Stimulated activated CD4-positive, alpha-beta T cell treated with anti-CD3 and anti-CD28 coated beads, Interleukin-2, amount 100 ng/mL, for 24 hours (primary cell): Measurements from ENCODE around the gene RUNX1.

Source experiments
- DNase-seq, 2 donors: peaks; one replicate each; pipeline ENCODE4 v3.0.0-alpha.2; 2020

The RUNX1 gene

DNA sequence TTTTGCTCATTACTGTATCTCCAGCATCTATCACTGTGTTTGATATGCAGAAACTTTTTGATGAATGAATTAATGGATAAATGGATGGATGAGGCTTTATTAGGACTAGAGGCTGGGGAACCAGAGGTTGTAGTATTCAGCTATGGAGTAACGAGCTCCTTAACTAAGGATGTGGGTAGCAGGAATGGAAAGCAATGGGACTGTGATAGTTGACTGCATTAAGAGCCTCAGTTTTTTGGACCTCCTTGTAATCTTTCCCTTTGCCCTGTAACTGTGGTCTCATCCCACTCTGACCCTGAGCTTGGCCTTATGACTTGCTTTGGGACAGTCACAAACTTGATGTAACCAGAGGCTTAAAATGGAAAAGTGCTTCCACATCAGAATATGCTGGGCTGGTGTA, 9.0 kb upstream of the RUNX1 start:
- no peak for DNase-seq

DNA sequence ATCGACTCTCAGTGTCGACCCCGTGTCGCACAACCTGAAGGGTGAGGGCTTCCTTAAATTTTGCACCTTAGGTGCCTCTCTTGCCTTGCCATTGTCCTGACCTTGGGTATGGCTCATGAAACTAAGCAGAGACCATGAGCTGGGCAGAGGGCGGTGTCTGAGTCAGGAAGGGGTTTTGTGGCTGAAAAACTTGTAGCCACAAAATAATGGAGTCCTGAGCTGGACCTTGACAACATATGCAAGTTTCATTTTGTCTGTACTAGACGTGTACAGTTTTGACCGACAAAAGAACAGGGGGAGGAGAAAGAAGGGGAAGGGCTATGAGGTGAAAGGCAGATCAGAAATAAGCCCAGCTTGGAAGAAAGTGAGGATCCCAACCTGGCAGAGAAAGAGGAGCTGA, 8.3 kb upstream of the RUNX1 start:
- DNase-seq, result no peak

GRCh38 chr21:35053356-35054096, 4.4 kb upstream of the RUNX1 start:
- DNase-seq, result no peak

- no peak for DNase-seq
Observed at GRCh38 chr21:35052801-35053200, 3.7 kb upstream of the RUNX1 start.

DNA sequence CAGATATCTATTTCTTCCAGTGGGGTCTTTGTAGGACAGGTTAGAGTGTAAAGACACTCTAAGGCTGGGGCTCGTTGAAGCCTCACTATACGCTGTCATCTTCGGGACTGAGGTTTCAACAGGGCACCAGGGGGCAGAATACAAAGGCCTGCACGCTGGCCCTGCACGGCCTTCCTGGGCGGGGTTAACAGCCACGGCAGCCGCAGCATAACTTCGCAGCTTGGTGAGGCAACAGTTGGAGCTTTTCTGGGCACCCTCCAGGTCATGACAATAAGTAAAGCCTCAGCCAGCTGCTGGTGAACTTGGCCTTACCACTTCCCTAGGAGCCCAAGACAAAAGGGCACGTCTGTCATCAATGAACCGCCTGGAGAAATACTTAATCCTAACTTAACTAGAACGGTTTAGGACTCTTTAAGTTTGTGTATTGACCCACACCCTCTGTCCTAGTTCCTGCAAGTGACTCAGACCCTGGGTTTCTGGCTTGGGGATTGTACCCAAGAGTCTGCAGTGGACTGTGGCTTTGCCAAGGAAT, 2.3 kb upstream of the RUNX1 start:
- peak; percentile 81 to 82 for DNase-seq

- DNase-seq, result no peak
Observed at GRCh38 chr21:35050348-35051286, 1.5 kb upstream of the RUNX1 start.

- DNase-seq, result peak; percentile 45 to 57
Observed at GRCh38 chr21:35048183-35048601, 910 bp downstream of the RUNX1 start.

DNA sequence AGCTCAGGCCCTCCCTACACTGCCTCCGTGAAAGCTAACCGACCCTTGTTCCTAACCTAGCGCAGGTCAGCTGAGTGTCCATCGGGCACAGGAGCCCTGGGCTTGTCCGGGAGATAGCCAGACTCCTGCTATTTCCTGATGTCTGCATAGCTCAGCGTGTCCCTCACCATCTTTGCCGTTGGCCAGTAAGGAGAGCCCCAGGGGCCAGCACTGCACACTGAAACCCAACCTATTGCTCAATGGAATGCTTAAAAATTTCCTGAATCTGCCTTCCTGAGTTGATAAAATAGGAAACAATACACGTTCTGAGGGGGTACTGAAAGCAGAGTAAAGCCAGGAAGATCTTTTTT, 2.2 kb downstream of the RUNX1 start:
- peak in 1 of 2 donors; percentile 28 for DNase-seq

DNA sequence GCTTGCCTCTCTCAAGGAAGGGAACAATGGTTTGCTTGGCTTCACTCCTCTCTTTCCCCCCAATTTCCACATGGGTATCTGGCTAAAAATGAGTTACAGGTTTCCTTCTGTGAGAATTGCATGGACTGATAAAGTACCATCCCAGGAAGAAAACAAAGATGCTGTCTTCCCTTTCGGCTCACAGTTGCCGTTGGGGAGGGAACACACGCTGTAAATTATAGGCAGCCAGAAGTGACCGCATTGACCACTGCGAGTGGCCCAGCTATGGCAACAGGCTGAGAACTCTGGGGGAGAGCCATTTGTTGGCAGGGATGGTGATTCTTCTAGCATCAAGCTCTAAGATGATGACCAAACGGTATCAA, 2.9 kb downstream of the RUNX1 start:
- DNase-seq, result no peak

DNA sequence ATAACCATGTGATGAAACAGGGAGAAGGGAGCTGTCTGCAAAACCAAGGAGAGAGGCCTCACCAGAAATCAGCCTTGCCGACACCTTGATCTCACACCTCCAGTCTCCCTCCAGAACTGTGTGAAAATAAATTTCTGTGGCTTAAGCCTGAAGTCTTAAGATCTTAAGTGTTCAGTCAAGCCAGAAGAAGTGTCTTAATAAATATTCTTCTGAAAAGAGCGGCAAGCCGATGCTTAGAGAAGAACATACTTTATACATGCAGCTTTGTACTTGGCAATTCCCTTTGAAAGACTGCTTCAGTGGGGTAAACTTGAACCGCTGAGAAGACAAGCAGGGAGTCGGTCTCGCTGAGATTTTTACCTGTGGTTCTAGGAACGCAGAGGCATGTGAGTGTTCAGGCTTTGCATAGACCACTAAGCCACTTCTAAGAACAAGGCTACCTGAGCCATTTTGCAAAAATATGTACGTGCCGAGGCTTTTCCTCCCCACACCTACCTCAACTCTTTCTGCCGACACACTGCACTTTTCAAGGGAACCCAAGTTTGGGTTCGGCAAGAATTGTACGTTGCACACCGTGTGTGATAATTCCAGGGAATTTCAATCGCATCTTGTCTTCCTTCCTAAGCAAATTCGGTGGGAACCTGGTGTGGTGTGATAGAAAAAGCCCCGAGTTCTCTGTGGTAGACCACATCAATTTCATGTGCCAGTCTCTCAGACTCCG, 3.4 kb downstream of the RUNX1 start:
- peak in 1 of 2 donors; percentile 54 for DNase-seq

DNA sequence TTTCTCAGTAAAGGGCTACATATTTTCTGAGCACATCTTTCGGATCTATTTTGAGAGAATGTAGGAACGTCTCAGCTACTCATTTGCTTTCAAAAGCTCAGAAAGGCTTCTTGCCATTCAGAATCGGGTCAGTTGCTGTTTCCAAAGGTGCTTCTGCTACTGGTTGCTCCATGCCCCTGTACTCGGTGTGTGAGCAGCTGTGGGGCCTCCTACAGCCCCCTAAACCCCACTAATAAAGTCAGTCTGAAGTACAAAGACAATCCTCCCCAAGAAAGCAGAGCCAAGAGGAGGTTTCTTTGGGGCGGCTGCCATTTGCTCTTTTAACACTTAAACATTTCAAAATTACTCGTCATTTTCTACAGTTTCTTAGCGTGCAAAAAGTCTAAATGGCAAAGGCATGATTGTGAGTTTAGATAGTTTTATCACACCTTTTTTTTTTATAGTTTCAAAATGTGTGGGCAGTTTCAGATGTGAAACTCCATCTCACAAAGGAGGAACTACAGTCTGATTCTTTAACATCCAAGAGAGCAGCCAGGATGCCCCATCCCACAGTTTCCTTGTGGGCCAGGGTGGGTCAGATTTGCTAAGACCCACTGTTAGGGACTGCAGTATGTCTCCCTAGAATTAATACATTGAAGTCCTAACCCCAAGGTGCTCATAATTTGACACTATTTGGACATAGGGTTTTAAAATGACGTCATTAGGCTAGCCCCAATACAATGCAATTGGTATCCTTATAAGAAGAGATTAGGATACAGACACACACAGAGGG, 4.1 kb downstream of the RUNX1 start:
- peak in 1 of 2 donors; percentile 37 for DNase-seq

GRCh38 chr21:35044128-35044527, 5.0 kb downstream of the RUNX1 start:
- no peak for DNase-seq

DNA sequence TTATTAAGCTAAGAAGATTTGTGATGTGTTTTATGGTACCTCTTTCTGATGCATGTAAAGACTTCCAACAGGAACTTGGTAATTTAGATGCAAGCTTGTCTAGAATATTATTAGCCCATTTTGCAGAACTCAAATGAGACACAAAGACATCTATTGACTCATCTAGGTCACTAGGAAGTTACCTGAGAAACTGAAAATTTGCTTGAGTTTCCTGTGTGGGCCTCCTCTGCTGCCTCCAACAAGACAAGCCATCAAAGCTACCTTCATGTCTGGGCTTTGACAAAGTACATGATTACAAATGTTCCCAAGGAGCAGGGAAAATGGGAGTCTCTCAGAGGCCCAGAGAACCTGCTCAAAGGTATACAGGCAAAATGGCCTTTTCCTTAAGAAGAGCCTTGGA, 5.6 kb downstream of the RUNX1 start:
- no peak for DNase-seq

DNA sequence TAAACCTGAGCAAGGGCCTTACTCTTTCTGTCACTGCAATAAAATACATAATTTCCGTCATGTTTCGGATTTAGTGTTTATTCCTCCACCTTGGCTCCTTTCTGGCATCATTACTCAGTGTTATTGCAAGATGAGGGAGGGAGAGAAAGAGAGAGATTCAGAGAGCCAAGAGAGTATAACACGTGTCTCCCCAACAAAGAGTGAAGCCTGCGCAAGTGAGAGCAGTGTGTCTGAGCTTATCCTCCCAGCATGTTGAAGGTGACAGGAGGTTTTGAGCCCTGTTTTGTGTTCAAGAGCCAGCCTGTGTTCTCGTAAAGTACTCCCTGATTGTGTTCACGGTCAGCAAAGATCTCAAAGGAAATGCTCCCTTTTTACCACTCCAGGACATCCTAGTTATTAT, 6.3 kb downstream of the RUNX1 start:
- no peak for DNase-seq

GRCh38 chr21:35041881-35042280, 7.2 kb downstream of the RUNX1 start:
- no peak for DNase-seq

GRCh38 chr21:35041122-35041521, 8.0 kb downstream of the RUNX1 start:
- DNase-seq, result no peak

DNA sequence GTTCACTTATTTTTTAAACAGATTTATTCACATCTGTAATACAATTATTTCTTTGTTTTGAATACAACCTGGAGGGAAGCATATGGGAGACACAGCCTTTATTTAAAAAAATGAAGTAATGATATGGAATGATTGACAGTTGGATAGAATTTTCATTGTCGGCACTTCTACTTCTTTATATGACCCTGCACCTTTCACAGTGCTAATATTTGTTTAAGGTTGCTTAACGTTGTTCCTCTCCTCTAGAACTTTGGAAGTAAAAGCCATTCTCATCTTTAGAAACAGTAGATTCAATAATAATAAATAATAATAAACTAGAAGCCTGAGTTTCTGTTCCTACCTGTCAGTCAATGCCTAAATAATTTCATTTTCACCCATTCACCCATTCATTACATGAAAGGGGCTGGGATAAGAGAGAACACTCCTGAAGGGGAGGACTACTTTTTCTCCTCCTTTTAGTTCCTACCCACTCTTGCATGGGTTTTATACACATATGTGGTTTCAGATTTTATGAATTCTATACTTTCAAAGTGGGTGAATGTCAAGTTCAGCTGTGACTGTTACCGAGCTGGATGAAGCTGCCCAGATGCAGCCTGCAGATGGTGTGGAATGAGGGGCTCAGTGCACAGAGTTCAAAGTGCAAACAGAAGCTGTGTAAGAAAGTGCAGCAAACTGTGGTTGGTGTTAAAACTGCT, 9.4 kb downstream of the RUNX1 start:
- DNase-seq, result no peak

DNA sequence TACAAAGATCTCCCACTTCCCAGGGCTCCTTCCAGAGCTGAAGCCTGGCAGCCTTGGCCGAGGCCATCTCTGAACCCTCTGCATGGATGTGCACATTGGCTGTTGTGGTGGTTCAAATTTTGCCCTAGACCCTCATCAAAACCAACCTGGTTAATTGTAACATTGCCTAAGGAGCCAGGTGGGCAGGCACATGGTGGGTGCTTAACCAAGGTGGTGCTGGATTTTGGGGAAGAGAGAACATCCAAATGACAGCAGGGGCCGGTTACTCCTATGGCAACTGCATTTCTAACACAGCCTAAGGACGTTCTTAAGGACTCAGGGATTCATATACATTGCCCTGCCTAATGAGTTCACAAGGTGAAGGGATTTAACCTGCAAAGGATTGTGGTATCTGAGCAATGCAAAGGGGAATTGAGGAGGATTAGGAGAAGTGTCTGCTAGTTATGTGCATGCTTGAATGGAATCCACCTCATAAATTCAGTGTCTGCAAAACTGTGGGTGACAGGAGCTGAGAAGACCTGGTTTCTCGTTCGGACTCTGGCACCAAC, 10.3 kb downstream of the RUNX1 start:
- no peak for DNase-seq

GRCh38 chr21:35037384-35037765, 11.7 kb downstream of the RUNX1 start:
- no peak for DNase-seq

DNA sequence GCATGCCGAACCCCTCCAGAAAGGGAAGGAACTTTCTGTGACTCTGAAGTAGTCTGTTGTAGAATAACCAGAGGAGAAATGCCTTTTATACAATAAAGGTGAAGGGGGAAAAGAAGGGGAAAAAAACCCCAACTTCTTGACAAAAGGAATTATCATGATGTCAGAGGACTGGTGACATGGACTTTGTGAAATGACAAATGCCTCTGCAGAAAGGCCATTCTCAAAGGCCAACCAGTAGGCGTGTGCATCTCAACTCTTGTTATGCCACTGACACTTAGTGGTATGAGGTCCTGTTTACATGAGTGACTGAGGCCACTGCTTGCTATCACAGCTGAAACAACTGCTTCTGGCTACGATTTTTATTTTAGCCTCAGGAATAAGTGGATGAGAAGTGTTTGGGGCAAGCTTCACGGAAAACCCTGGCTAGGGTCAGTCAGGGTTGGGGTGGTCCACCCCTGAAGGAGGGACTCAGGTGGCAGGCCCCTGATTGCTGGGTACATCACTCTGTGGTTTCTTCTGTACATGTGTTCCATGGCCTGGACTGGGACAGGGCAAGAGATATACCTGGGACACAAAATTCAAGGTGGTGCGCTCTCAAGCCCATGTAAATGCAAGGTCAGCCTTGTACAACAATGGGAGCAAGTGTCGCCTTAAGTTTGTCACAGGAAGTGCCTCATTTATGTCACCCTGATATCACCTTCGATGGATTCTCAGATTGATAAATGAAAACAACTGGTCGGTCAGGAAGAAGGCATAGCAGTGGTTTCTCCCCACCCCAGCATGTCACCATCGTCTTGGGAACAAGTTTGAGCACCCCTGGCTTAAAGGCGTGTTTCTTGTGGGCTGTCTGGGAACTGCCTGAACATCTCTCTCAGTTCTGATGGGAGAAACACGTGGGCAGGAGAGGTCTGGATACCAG, 12.4 kb downstream of the RUNX1 start:
- no peak for DNase-seq
